ENCODE measurements around the gene C17orf58.
"Not testable (repeated sequence)": the region's sequence is repeated elsewhere in the genome, so short reads cannot be mapped to it uniquely, and the experiment has no call there.

C17orf58 gene

GRCh38 chr17:67999291-67999911, 3.1 kb upstream of the C17orf58 start:
- DNase-seq (ENCODE audit: low read depth): no peak

GRCh38 chr17:67998466-67998865, 2.2 kb upstream of the C17orf58 start:
- no peak for DNase-seq (ENCODE audit: low read depth)

- no peak for DNase-seq (ENCODE audit: low read depth)
Observed at GRCh38 chr17:67995570-67996263, 552 bp downstream of the C17orf58 start.

GRCh38 chr17:67994817-67995569, 1.3 kb downstream of the C17orf58 start:
- no peak for DNase-seq (ENCODE audit: low read depth)

GRCh38 chr17:67993998-67994361, 2.3 kb downstream of the C17orf58 start:
- DNase-seq (ENCODE audit: low read depth): no peak

- no peak for DNase-seq (ENCODE audit: low read depth)
Observed at GRCh38 chr17:67993153-67993997, 2.9 kb downstream of the C17orf58 start.

GRCh38 chr17:67992548-67993152, 3.6 kb downstream of the C17orf58 start:
- no peak for DNase-seq (ENCODE audit: low read depth)

- DNase-seq (ENCODE audit: low read depth): no peak
Observed at GRCh38 chr17:67990909-67991308, 5.4 kb downstream of the C17orf58 start.

- no peak for DNase-seq (ENCODE audit: low read depth)
Observed at GRCh38 chr17:67983383-67983688, 12.9 kb downstream of the C17orf58 start.

GRCh38 chr17:67982686-67983382, 13.4 kb downstream of the C17orf58 start:
- DNase-seq (ENCODE audit: low read depth): no peak

- no peak for DNase-seq (ENCODE audit: low read depth)
Observed at GRCh38 chr17:67982034-67982640, 14.1 kb downstream of the C17orf58 start.

GRCh38 chr17:67980883-67981282, 15.4 kb downstream of the C17orf58 start:
- not testable (repeated sequence) for DNase-seq (ENCODE audit: low read depth)

- no peak for DNase-seq (ENCODE audit: low read depth)
Observed at GRCh38 chr17:67980456-67980855, 15.8 kb downstream of the C17orf58 start.

- DNase-seq (ENCODE audit: low read depth): not testable (repeated sequence)
Observed at GRCh38 chr17:67976306-67976705, 20.0 kb downstream of the C17orf58 start.

GRCh38 chr17:67974598-67975066, 21.6 kb downstream of the C17orf58 start:
- no peak for DNase-seq (ENCODE audit: low read depth)

GRCh38 chr17:67974185-67974584, 22.1 kb downstream of the C17orf58 start:
- DNase-seq (ENCODE audit: low read depth): no peak

- no peak for DNase-seq (ENCODE audit: low read depth)
Observed at GRCh38 chr17:67970783-67971182, 25.5 kb downstream of the C17orf58 start.

- DNase-seq (ENCODE audit: low read depth): peak; percentile 14
Observed at GRCh38 chr17:67963145-67963572, 33.1 kb downstream of the C17orf58 start.

GRCh38 chr17:67962156-67962555, 34.1 kb downstream of the C17orf58 start:
- DNase-seq (ENCODE audit: low read depth): not testable (repeated sequence)

GRCh38 chr17:67960276-67960675, 36.0 kb downstream of the C17orf58 start:
- DNase-seq (ENCODE audit: low read depth): not testable (repeated sequence)

- no peak for DNase-seq (ENCODE audit: low read depth)
Observed at GRCh38 chr17:67959510-67959909, 36.8 kb downstream of the C17orf58 start.

Measured in HS-27A (cell line).